Measurements from ENCODE around the gene OR5A1.

OR5A1 gene

DNA sequence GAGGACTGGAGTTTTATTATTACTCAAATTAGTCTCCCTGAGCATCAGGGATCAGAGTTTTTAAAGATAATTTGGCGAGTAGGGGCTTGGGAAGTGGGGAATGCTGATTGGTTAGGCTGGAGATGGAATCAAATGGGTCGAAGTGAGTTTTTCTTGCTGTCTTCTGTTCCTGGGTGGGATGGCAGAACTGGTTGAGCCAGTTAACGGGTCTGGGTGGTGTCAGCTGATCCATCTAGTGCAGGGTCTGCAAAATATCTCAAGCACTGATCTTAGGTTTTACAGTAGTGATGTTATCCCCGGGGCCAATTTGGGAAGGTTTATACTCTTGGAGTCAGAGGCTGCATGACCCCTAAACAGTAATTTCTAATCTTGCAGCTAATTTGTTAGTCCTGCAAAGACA is 11.1 kb upstream of the OR5A1 start:
- Histone ChIP-seq H3K27ac (ENCODE audit: low read length) (no peak overlapping the region), H2AFZ (ENCODE audit: low read length) (no peak overlapping the region), H3K4me1 (ENCODE audit: low read length) (no peaks in the 10 kb centered on the region), H3K36me3 (replicated peaks; ENCODE audit: insufficient read depth, low read length) (no peaks in the 10 kb centered on the region), H3K27me3 (replicated peaks; ENCODE audit: insufficient read depth, low read length) (no peaks in the 10 kb centered on the region), H3K9me3 (replicated peaks; ENCODE audit: insufficient read depth, low read length) (no peaks in the 10 kb centered on the region), H3K9ac (ENCODE audit: low read length) (no peak overlapping the region), H3K4me3 (ENCODE audit: low read length) (no peak overlapping the region), H3K4me2 (ENCODE audit: low read depth, low read length) (no peak overlapping the region), H4K20me1 (ENCODE audit: insufficient read depth, low read length) (no peaks in the 10 kb centered on the region), H3K79me2 (ENCODE audit: low read length) (no peaks in the 10 kb centered on the region), H3F3A (ENCODE audit: insufficient read depth, low read length) (no peaks in the 10 kb centered on the region), H3K9me2 (replicated peaks; ENCODE audit: insufficient read depth, low read length) (no peaks in the 10 kb centered on the region)
- DNase-seq = no peak
- TF ChIP-seq, protein P1, sequence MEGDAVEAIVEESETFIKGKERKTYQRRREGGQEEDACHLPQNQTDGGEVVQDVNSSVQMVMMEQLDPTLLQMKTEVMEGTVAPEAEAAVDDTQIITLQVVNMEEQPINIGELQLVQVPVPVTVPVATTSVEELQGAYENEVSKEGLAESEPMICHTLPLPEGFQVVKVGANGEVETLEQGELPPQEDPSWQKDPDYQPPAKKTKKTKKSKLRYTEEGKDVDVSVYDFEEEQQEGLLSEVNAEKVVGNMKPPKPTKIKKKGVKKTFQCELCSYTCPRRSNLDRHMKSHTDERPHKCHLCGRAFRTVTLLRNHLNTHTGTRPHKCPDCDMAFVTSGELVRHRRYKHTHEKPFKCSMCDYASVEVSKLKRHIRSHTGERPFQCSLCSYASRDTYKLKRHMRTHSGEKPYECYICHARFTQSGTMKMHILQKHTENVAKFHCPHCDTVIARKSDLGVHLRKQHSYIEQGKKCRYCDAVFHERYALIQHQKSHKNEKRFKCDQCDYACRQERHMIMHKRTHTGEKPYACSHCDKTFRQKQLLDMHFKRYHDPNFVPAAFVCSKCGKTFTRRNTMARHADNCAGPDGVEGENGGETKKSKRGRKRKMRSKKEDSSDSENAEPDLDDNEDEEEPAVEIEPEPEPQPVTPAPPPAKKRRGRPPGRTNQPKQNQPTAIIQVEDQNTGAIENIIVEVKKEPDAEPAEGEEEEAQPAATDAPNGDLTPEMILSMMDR (IDR thresholded peaks at IDR 0.05; ENCODE audit: low read length) = no peak
- TF ChIP-seq EZH2phosphoT487 (IDR thresholded peaks at IDR 0.05; ENCODE audit: low read length) = no peak

- Histone ChIP-seq H3K9ac (ENCODE audit: low read length) (no peak within 1 kb of the TSS), H3K4me2 (ENCODE audit: low read depth, low read length) (no peak within 1 kb of the TSS), H3K27me3 (replicated peaks; ENCODE audit: insufficient read depth, low read length) (no peaks in the 10 kb centered on the region), H3K36me3 (replicated peaks; ENCODE audit: insufficient read depth, low read length) (no peaks in the 10 kb centered on the region), H3K9me2 (replicated peaks; ENCODE audit: insufficient read depth, low read length) (no peaks in the 10 kb centered on the region), H3K4me1 (ENCODE audit: low read length) (no peaks in the 10 kb centered on the region), H4K20me1 (ENCODE audit: insufficient read depth, low read length) (no peaks in the 10 kb centered on the region), H3K27ac (ENCODE audit: low read length) (no peak within 1 kb of the TSS), H3K9me3 (replicated peaks; ENCODE audit: insufficient read depth, low read length) (no peaks in the 10 kb centered on the region), H3K4me3 (ENCODE audit: low read length) (no peak within 1 kb of the TSS), H3K79me2 (ENCODE audit: low read length) (no peaks in the 10 kb centered on the region), H2AFZ (ENCODE audit: low read length) (no peak within 1 kb of the TSS), H3F3A (ENCODE audit: insufficient read depth, low read length) (no peaks in the 10 kb centered on the region)
- TF ChIP-seq EZH2 (optimal IDR thresholded peaks at IDR 0.05; ENCODE audit: low read depth, low read length) (no peak), EZH2phosphoT487 (IDR thresholded peaks at IDR 0.05; ENCODE audit: low read length) (no peak)
- TF ChIP-seq, protein P1 (IDR thresholded peaks at IDR 0.05; ENCODE audit: low read length) = no peak
- no peak for DNase-seq
Measured at GRCh38 chr11:59426361-59427067, 9.8 kb upstream of the OR5A1 start, which contains the start of gene OR5A2. OR5A2 (minus strand) TSS chr11:59426413; CDS start chr11:59422953, 3,460 bp downstream.

GRCh38 chr11:59427068-59427382 is 9.2 kb upstream of the OR5A1 start:
- Histone ChIP-seq H3K4me2 (ENCODE audit: low read depth, low read length) (no peak overlapping the region), H3F3A (ENCODE audit: insufficient read depth, low read length) (no peaks in the 10 kb centered on the region), H3K27me3 (replicated peaks; ENCODE audit: insufficient read depth, low read length) (no peaks in the 10 kb centered on the region), H3K27ac (ENCODE audit: low read length) (no peak overlapping the region), H2AFZ (ENCODE audit: low read length) (no peak overlapping the region), H3K36me3 (replicated peaks; ENCODE audit: insufficient read depth, low read length) (no peaks in the 10 kb centered on the region), H3K79me2 (ENCODE audit: low read length) (no peaks in the 10 kb centered on the region), H3K9me3 (replicated peaks; ENCODE audit: insufficient read depth, low read length) (no peaks in the 10 kb centered on the region), H3K9me2 (replicated peaks; ENCODE audit: insufficient read depth, low read length) (no peaks in the 10 kb centered on the region), H3K9ac (ENCODE audit: low read length) (no peak overlapping the region), H4K20me1 (ENCODE audit: insufficient read depth, low read length) (no peaks in the 10 kb centered on the region), H3K4me3 (ENCODE audit: low read length) (no peak overlapping the region), H3K4me1 (ENCODE audit: low read length) (no peaks in the 10 kb centered on the region)
- no peak for TF ChIP-seq EZH2phosphoT487 (IDR thresholded peaks at IDR 0.05; ENCODE audit: low read length)
- TF ChIP-seq EZH2 (optimal IDR thresholded peaks at IDR 0.05; ENCODE audit: low read depth, low read length) = no peak
- TF ChIP-seq, protein P1 (IDR thresholded peaks at IDR 0.05; ENCODE audit: low read length) = no peak
- DNase-seq = no peak

All from MM.1S (cell line).